ENCODE results near the gene CYB5A. TPM values are rescaled to one million over a fixed set of nuclear protein-coding genes. Genes with fewer than 3 reads are reported as not detected.

Gene CYB5A
- polyA plus RNA-seq, 1 of the 3 experiments (the other 2 are of a cell fraction): 42.1 TPM

DNA sequence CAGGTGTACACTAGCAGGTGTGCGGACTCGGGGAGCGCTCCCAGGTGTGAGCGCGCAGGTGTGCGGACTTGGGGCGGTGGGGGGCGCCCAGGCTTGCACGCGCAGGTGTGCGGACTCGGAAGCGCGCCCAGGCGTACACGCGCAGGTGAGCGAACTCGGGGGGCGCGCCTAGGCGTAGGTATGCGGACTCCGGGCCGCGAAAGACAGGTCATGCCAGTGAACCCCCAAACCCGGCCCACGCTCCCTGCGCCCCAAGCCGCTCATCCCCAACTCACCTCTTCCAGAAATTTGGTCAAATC, 342 bp downstream of the CYB5A start:
- Histone ChIP-seq H3K36me3 (replicated peaks in 1 of 2; ENCODE audit: control insufficient read depth in 1 of 2, insufficient read depth in 2 of 2, low read length in 1 of 2) (no peaks in the 10 kb centered on the region), H3K27me3 (ENCODE audit: insufficient read depth) (no peaks in the 10 kb centered on the region), H4K20me1 (ENCODE audit: insufficient read depth) (no peaks in the 10 kb centered on the region), H2AFZ (ENCODE audit: low read depth) (peak overlapping the region; percentile 73; the same call in 1 of the 2 replicates), H3K9me3 (no peaks in the 10 kb centered on the region), H3K27ac (ENCODE audit: low read depth in 2 of 2, low read length in 1 of 2) (peak overlapping the region in 1 of 2 experiments; percentile 68; a peak in 1 of 4 replicates), H3K9me2 (no peaks in the 10 kb centered on the region), H3K9ac (0 out of 2 replicates have a peak overlapping the region, but pooled peaks have one; percentile 8), H3K79me2 (ENCODE audit: insufficient read depth) (no peaks in the 10 kb centered on the region), H3F3A (replicated peaks; ENCODE audit: insufficient read depth) (no peaks in the 10 kb centered on the region), H3K4me2 (peak overlapping the region; percentile 86), H3K4me3 (ENCODE audit: low read depth in 2 of 2, low read length in 1 of 2) (peak overlapping the region; percentile 67 to 96), H3K4me1 (ENCODE audit: control insufficient read depth in 1 of 2, insufficient read depth in 2 of 2, low read depth in 1 of 2, low read length in 1 of 2) (peaks cover 0 to 17% of the 10 kb centered on the region in 2 experiments; a peak in 1 of 4 replicates)
- no peak for TF ChIP-seq TAF1 (IDR thresholded peaks at IDR 0.05; ENCODE audit: borderline replicate concordance, low read depth, low read length)
- TF ChIP-seq, protein P1, sequence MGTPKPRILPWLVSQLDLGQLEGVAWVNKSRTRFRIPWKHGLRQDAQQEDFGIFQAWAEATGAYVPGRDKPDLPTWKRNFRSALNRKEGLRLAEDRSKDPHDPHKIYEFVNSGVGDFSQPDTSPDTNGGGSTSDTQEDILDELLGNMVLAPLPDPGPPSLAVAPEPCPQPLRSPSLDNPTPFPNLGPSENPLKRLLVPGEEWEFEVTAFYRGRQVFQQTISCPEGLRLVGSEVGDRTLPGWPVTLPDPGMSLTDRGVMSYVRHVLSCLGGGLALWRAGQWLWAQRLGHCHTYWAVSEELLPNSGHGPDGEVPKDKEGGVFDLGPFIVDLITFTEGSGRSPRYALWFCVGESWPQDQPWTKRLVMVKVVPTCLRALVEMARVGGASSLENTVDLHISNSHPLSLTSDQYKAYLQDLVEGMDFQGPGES (IDR thresholded peaks at IDR 0.05; ENCODE audit: low read depth, low read length): no peak
- no peak for TF ChIP-seq CHD2 (IDR thresholded peaks at IDR 0.05; ENCODE audit: low read length, partially characterized antibody)
- TF ChIP-seq EZH2phosphoT487 (IDR thresholded peaks at IDR 0.05; ENCODE audit: borderline replicate concordance, low read depth): no peak
- no peak for TF ChIP-seq GATA2 (CRISPR knock-in tag; IDR thresholded peaks at IDR 0.05)
- TF ChIP-seq, protein P2, sequence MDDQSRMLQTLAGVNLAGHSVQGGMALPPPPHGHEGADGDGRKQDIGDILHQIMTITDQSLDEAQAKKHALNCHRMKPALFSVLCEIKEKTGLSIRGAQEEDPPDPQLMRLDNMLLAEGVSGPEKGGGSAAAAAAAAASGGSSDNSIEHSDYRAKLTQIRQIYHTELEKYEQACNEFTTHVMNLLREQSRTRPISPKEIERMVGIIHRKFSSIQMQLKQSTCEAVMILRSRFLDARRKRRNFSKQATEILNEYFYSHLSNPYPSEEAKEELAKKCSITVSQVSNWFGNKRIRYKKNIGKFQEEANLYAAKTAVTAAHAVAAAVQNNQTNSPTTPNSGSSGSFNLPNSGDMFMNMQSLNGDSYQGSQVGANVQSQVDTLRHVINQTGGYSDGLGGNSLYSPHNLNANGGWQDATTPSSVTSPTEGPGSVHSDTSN (IDR thresholded peaks at IDR 0.05): no peak
- TF ChIP-seq FOXJ3 (CRISPR knock-in tag; IDR thresholded peaks at IDR 0.05): no peak
- TF ChIP-seq FOSL2 (IDR thresholded peaks at IDR 0.05; ENCODE audit: borderline replicate concordance, low read depth): no peak
- TF ChIP-seq SMC3 (IDR thresholded peaks at IDR 0.05; ENCODE audit: low read depth, low read length): no peak
- no peak for TF ChIP-seq NRF1 (IDR thresholded peaks at IDR 0.05; ENCODE audit: low read depth, low read length)
- TF ChIP-seq, protein P3, sequence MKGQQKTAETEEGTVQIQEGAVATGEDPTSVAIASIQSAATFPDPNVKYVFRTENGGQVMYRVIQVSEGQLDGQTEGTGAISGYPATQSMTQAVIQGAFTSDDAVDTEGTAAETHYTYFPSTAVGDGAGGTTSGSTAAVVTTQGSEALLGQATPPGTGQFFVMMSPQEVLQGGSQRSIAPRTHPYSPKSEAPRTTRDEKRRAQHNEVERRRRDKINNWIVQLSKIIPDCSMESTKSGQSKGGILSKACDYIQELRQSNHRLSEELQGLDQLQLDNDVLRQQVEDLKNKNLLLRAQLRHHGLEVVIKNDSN (IDR thresholded peaks at IDR 0.05; ENCODE audit: borderline replicate concordance, low read depth): no peak
- ChIA-PET CTCF (interaction anchor here (3.4 kb wide), 1 partner anchor 51 kb away, joined by 19 read pairs; no protein-coding TSS in a partner anchor), POLR2A (no interaction called here)
- DNase-seq: no peak
- no CpG with 5 or more reads among the region's 30 CpGs for WGBS (ENCODE audit: low lambda C conversion rate)

DNA sequence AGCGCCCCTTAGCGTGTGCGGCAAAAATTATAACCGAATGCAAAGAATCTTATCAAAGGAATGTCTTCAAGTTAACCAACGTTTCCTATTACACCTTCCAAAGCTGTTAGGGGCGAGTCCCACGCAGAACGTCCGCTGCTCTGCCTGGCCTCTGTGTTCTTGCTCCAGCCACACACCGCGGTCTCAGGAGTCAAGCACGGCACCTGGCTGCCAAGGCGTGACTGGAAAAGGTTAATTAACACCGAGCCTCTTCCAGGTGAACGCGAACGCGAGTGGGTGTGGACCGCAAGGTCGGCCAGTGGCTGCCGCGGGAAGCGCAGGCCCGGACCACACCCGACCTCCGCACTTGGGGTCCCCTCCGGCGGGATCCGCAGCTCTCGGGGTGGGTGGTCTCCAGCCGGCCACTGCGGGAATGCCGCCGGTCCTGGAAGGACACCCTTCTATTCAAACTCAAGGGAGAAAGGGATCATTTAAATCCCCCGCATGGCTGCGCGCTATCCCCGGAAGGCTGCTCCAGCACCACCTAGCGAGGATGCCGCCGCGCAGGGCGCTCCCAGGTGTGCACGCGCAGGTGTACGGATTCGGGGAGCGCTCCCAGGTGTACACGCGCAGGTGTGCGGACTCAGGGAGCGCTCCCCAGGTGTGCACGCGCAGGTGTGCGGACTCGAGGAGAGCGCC, 830 bp downstream of the CYB5A start:
- POLR2A ChIA-PET: interaction anchor here (0.6 kb wide), 1 partner anchor 87 kb away, joined by 4 read pairs; no protein-coding TSS in a partner anchor
- TF ChIP-seq RCOR1 (IDR thresholded peaks at IDR 0.05; ENCODE audit: low read length) (no peak), YY1 (IDR thresholded peaks at IDR 0.05; ENCODE audit: low read depth) (no peak), SMC3 (IDR thresholded peaks at IDR 0.05; ENCODE audit: low read depth, low read length) (no peak), ELF1 (IDR thresholded peaks at IDR 0.05) (no peak), EZH2phosphoT487 (IDR thresholded peaks at IDR 0.05; ENCODE audit: borderline replicate concordance, low read depth) (no peak)
- TF ChIP-seq, protein P4, sequence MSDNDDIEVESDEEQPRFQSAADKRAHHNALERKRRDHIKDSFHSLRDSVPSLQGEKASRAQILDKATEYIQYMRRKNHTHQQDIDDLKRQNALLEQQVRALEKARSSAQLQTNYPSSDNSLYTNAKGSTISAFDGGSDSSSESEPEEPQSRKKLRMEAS (IDR thresholded peaks at IDR 0.05; ENCODE audit: low read depth): no peak
- TF ChIP-seq, protein P5, sequence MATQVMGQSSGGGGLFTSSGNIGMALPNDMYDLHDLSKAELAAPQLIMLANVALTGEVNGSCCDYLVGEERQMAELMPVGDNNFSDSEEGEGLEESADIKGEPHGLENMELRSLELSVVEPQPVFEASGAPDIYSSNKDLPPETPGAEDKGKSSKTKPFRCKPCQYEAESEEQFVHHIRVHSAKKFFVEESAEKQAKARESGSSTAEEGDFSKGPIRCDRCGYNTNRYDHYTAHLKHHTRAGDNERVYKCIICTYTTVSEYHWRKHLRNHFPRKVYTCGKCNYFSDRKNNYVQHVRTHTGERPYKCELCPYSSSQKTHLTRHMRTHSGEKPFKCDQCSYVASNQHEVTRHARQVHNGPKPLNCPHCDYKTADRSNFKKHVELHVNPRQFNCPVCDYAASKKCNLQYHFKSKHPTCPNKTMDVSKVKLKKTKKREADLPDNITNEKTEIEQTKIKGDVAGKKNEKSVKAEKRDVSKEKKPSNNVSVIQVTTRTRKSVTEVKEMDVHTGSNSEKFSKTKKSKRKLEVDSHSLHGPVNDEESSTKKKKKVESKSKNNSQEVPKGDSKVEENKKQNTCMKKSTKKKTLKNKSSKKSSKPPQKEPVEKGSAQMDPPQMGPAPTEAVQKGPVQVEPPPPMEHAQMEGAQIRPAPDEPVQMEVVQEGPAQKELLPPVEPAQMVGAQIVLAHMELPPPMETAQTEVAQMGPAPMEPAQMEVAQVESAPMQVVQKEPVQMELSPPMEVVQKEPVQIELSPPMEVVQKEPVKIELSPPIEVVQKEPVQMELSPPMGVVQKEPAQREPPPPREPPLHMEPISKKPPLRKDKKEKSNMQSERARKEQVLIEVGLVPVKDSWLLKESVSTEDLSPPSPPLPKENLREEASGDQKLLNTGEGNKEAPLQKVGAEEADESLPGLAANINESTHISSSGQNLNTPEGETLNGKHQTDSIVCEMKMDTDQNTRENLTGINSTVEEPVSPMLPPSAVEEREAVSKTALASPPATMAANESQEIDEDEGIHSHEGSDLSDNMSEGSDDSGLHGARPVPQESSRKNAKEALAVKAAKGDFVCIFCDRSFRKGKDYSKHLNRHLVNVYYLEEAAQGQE (IDR thresholded peaks at IDR 0.05; ENCODE audit: low read depth, low read length): no peak
- TF ChIP-seq, protein P6, sequence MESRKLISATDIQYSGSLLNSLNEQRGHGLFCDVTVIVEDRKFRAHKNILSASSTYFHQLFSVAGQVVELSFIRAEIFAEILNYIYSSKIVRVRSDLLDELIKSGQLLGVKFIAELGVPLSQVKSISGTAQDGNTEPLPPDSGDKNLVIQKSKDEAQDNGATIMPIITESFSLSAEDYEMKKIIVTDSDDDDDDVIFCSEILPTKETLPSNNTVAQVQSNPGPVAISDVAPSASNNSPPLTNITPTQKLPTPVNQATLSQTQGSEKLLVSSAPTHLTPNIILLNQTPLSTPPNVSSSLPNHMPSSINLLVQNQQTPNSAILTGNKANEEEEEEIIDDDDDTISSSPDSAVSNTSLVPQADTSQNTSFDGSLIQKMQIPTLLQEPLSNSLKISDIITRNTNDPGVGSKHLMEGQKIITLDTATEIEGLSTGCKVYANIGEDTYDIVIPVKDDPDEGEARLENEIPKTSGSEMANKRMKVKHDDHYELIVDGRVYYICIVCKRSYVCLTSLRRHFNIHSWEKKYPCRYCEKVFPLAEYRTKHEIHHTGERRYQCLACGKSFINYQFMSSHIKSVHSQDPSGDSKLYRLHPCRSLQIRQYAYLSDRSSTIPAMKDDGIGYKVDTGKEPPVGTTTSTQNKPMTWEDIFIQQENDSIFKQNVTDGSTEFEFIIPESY (IDR thresholded peaks at IDR 0.05; ENCODE audit: borderline replicate concordance, low read depth): no peak

More for the DNA sequence above, 830 bp downstream of the CYB5A start:
- Histone ChIP-seq H3K9ac (no peak overlapping the region), H3F3A (replicated peaks; ENCODE audit: insufficient read depth) (no peaks in the 10 kb centered on the region), H3K27me3 (ENCODE audit: insufficient read depth) (no peaks in the 10 kb centered on the region), H3K79me2 (ENCODE audit: insufficient read depth) (no peaks in the 10 kb centered on the region), H3K4me3 (ENCODE audit: low read depth in 2 of 2, low read length in 1 of 2) (peak overlapping the region; percentile 67 to 96), H3K9me2 (no peaks in the 10 kb centered on the region), H3K4me1 (ENCODE audit: control insufficient read depth in 1 of 2, insufficient read depth in 2 of 2, low read depth in 1 of 2, low read length in 1 of 2) (peaks cover 0 to 17% of the 10 kb centered on the region in 2 experiments; a peak in 1 of 4 replicates), H3K4me2 (peak overlapping the region; percentile 86), H4K20me1 (ENCODE audit: insufficient read depth) (no peaks in the 10 kb centered on the region), H3K27ac (ENCODE audit: low read depth in 2 of 2, low read length in 1 of 2) (no peak overlapping the region; a peak in 1 of 4 replicates), H2AFZ (ENCODE audit: low read depth) (no peak overlapping the region), H3K9me3 (no peaks in the 10 kb centered on the region), H3K36me3 (replicated peaks in 1 of 2; ENCODE audit: control insufficient read depth in 1 of 2, insufficient read depth in 2 of 2, low read length in 1 of 2) (no peaks in the 10 kb centered on the region)
- CTCF ChIA-PET: interaction anchor here (0.8 to 3.4 kb wide), 3 partner anchors 8 to 93 kb away, joined by 3 to 19 read pairs (median 4); no protein-coding TSS in a partner anchor
- DNase-seq: peak; percentile 49
- WGBS (ENCODE audit: low lambda C conversion rate): 94% methylated on average over 13 of the region's 57 CpGs
